HG02938 (cell line): ENCODE results near the gene MARCHF5.

Source experiments
- ATAC-seq: cut with Tn5 transposase; IDR thresholded peaks from one replicate; pipeline ENCODE4 v1.9.1; 2021; ENCODE audit warnings: mild to moderate bottlenecking, moderate library complexity; ENCODE audit not compliant: unreplicated experiment

The MARCHF5 gene

GRCh38 chr10:92290837-92291615 lies at the start of gene MARCHF5, which contains the start of gene CPEB3:
Gene MARCHF5, plus strand, starts transcription at chr10:92291167. Its CDS starts 328 bp downstream, at chr10:92291495.
Gene CPEB3, minus strand, starts transcription at chr10:92291078. Its CDS starts 50,728 bp downstream, at chr10:92240350.
- peak; percentile 97 for ATAC-seq

GRCh38 chr10:92241501-92241900 lies 49.5 kb upstream of the MARCHF5 start:
- ATAC-seq = no peak

- ATAC-seq = no peak
These were observed 48.6 kb upstream of the MARCHF5 start for GRCh38 chr10:92242380-92242779.

GRCh38 chr10:92242910-92243671 lies 47.9 kb upstream of the MARCHF5 start:
- no peak for ATAC-seq

- ATAC-seq = peak; percentile 41
These were observed 46.2 kb upstream of the MARCHF5 start for GRCh38 chr10:92244796-92245195.

GRCh38 chr10:92248566-92248965 lies 42.4 kb upstream of the MARCHF5 start:
- ATAC-seq = no peak

GRCh38 chr10:92263396-92263795 lies 27.6 kb upstream of the MARCHF5 start:
- no peak for ATAC-seq

GRCh38 chr10:92264249-92264648 lies 26.7 kb upstream of the MARCHF5 start:
- ATAC-seq = no peak

GRCh38 chr10:92265687-92266258 lies 25.2 kb upstream of the MARCHF5 start:
- no peak for ATAC-seq

GRCh38 chr10:92267343-92267742 lies 23.6 kb upstream of the MARCHF5 start:
- no peak for ATAC-seq

- no peak for ATAC-seq
These were observed 22.2 kb upstream of the MARCHF5 start for GRCh38 chr10:92268748-92269147.

GRCh38 chr10:92274071-92274470 lies 16.9 kb upstream of the MARCHF5 start:
- ATAC-seq = no peak

GRCh38 chr10:92278996-92279696 lies 11.8 kb upstream of the MARCHF5 start:
- ATAC-seq = no peak

GRCh38 chr10:92284112-92284704 lies 6.8 kb upstream of the MARCHF5 start:
- no peak for ATAC-seq

GRCh38 chr10:92290076-92290836 lies 711 bp upstream of the MARCHF5 start:
- ATAC-seq = peak; percentile 11

- no peak for ATAC-seq
These were observed 574 bp downstream of the MARCHF5 start for GRCh38 chr10:92291616-92291865.

- no peak for ATAC-seq
These were observed 1.2 kb downstream of the MARCHF5 start for GRCh38 chr10:92291921-92292845.

GRCh38 chr10:92298487-92298886 lies 7.5 kb downstream of the MARCHF5 start:
- no peak for ATAC-seq

- ATAC-seq = no peak
These were observed 12.1 kb downstream of the MARCHF5 start for GRCh38 chr10:92303096-92303495.
